H1 (cell line): ENCODE results near the gene STYK1. TPM values are rescaled to one million over a fixed set of nuclear protein-coding genes. Genes with fewer than 3 reads are reported as not detected.

Source experiments
- BRCA1 ChIP-seq: IDR thresholded peaks from 2 replicates; pipeline ENCODE4 v1.6.1; 2012; ENCODE audit warnings: low read depth, low read length, improper control_type of control experiment
- MAFK ChIP-seq: IDR thresholded peaks from 2 replicates; pipeline ENCODE4 v1.6.1; 2012; ENCODE audit warnings: low read depth, mild to moderate bottlenecking, improper control_type of control experiment, low read length
- RFX5 ChIP-seq: IDR thresholded peaks from 2 replicates; pipeline ENCODE4 v1.6.1; 2011; ENCODE audit warnings: low read depth, low read length, improper control_type of control experiment, borderline replicate concordance
- SIX5 ChIP-seq: IDR thresholded peaks from 2 replicates; pipeline ENCODE4 v1.6.1; 2011; ENCODE audit warnings: mild to moderate bottlenecking, low read depth, low read length
- SP2 ChIP-seq: IDR thresholded peaks from 2 replicates; pipeline ENCODE4 v1.6.1; 2012; ENCODE audit warnings: mild to moderate bottlenecking, low read length, inconsistent platforms
- SP4 ChIP-seq: IDR thresholded peaks from 2 replicates; pipeline ENCODE4 v1.6.1; 2012; ENCODE audit warnings: low read length, inconsistent platforms
- ZNF274 ChIP-seq: IDR thresholded peaks from 2 replicates; pipeline ENCODE4 v1.7.0; 2012; ENCODE audit warnings: low read length, borderline replicate concordance; ENCODE audit errors: extremely low read depth
- polyA plus RNA-seq, 7 experiments: library from polyadenylated mRNA; depleted of rRNA in 3 of 7; stranded (reverse) in 5 of 7; unstranded in 2 of 7; fragments of >200 nt in 5 of 7; fragments of 200-250 nt in 2 of 7; gene quantifications; 1 replicate in 5 of 7; 2 replicates in 1 of 7; 4 replicates in 1 of 7; pipeline versions ENCODE4 v1.2.1 to v1.2.3, GENCODE V29; 2011 to 2013; ENCODE audit warnings: missing spikeins in 2 of 7, mixed read lengths in 2 of 7
- total RNA-seq: library from RNA; stranded (reverse); fragmentation: NEBNext Ultra II Directional; extraction: Animal tissue kit (Norgen Biotek cat#: 25700); gene quantifications from 2 replicates; pipeline ENCODE4 v1.2.1, GENCODE V29; 2021

The STYK1 gene
- total and polyA plus RNA-seq, 2 of the 8 experiments (the other 6 are each of a cell fraction or from before 2014, with no cell fraction given) = 0.38 to 1.1 TPM

GRCh38 chr12:10667581-10667980 is 6.3 kb downstream of the STYK1 start (continued):
- no peak for TF ChIP-seq SP4
- no peak for TF ChIP-seq SIX5
- no peak for TF ChIP-seq ZNF274
- TF ChIP-seq MAFK = no peak
- TF ChIP-seq RFX5 = no peak
- TF ChIP-seq SP2 = no peak
- TF ChIP-seq BRCA1 = no peak
